GM20000 (cell line): ENCODE results near the gene CEP72.

Experiments
- DNase-seq: peaks from one replicate; pipeline ENCODE4 v3.0.0; 2012; ENCODE audit warnings: low spot score
- CTCF ChIP-seq: IDR thresholded peaks from 2 replicates; pipeline ENCODE4 v1.5.1; 2012; ENCODE audit warnings: mild to moderate bottlenecking, control low read depth; ENCODE audit errors: extremely low read depth, missing control alignments

CEP72 gene

GRCh38 chr5:662751-663435 is 50.8 kb downstream of the CEP72 start:
- DNase-seq = no peak
- TF ChIP-seq CTCF = no peak

- no peak for TF ChIP-seq CTCF
- DNase-seq = no peak
Measured at GRCh38 chr5:663436-664342, 51.5 kb downstream of the CEP72 start.

- no peak for DNase-seq
- no peak for TF ChIP-seq CTCF
Measured at GRCh38 chr5:664343-664993, 52.3 kb downstream of the CEP72 start.

- DNase-seq = no peak
- TF ChIP-seq CTCF = no peak
Measured at GRCh38 chr5:664994-665360, 52.8 kb downstream of the CEP72 start.

- DNase-seq = no peak
- no peak for TF ChIP-seq CTCF
Measured at GRCh38 chr5:665541-665955, 53.4 kb downstream of the CEP72 start.

- no peak for TF ChIP-seq CTCF
- DNase-seq = no peak
Measured at GRCh38 chr5:665956-666711, 54.0 kb downstream of the CEP72 start.
